ENCODE results near the gene PPFIA3. TPM values are rescaled to one million over a fixed set of nuclear protein-coding genes. Genes with fewer than 3 reads are reported as not detected.
A peak's percentile ranks its signal among the peaks of the same experiment; 100 is the strongest.

PPFIA3 gene
- polyA plus RNA-seq, 2 of the 4 experiments (the other 2 are of a cell fraction): 3.2 to 7.3 TPM

DNA sequence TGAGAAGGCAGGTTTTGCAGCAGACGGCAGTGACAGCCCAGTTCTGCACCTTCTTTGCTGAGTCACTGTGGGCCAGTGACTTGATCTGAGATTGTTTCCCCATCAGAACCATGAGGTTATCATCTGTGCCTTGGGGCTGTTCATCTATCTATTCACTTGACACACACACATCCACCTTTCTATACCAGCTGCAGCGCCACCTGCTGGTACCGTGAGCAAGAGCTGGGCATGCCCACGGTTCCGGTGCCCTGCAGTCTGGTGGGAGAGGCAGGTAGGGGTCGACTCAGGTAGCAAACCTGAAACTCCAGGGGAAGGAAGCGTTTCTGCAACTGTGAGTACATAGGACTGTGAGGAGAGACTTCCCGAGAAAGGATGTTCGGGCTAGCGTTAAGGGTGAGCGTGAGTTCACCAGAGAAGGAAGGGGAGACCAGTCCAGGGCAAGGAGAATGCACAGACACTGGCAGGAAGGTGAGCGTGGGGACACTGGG, 12.7 kb upstream of the PPFIA3 start:
- Histone ChIP-seq H3K9me3 (no peaks in the 10 kb centered on the region), H3K4me2 (no peak overlapping the region), H3K4me1 (peaks cover 18% of the 10 kb centered on the region), H3K4me3 (no peak overlapping the region), H3K27ac (peak overlapping the region in 1 of 2 experiments; percentile 51; a peak in 4 of 6 replicates)
- peak; percentile 63 to 80 for ATAC-seq
- POLR2A ChIA-PET: interaction anchor here (0.6 to 1.7 kb wide), 2 partner anchors 9 to 20 kb away, joined by 3 to 6 read pairs; no protein-coding TSS in a partner anchor
- CTCF ChIA-PET: interaction anchor here (0.6 to 13.2 kb wide), 31 partner anchors 6 to 322 kb away, joined by 3 to 241 read pairs (median 6); partner anchors contain the start of genes GYS1, HRC, LIN7B and PPFIA3
- peak; percentile 88 for FAIRE-seq
- DNase-seq (ENCODE audit: low read depth in 1 of 2, low spot score in 1 of 2): peak; percentile 69 to 87
- WGBS (ENCODE audit: missing lambda C conversion rate): 44% methylated on average over 12 of the region's 12 CpGs
- TF ChIP-seq MAFK (IDR thresholded peaks at IDR 0.05; ENCODE audit: partially characterized antibody): peak; percentile 91
- TF ChIP-seq, protein P1, sequence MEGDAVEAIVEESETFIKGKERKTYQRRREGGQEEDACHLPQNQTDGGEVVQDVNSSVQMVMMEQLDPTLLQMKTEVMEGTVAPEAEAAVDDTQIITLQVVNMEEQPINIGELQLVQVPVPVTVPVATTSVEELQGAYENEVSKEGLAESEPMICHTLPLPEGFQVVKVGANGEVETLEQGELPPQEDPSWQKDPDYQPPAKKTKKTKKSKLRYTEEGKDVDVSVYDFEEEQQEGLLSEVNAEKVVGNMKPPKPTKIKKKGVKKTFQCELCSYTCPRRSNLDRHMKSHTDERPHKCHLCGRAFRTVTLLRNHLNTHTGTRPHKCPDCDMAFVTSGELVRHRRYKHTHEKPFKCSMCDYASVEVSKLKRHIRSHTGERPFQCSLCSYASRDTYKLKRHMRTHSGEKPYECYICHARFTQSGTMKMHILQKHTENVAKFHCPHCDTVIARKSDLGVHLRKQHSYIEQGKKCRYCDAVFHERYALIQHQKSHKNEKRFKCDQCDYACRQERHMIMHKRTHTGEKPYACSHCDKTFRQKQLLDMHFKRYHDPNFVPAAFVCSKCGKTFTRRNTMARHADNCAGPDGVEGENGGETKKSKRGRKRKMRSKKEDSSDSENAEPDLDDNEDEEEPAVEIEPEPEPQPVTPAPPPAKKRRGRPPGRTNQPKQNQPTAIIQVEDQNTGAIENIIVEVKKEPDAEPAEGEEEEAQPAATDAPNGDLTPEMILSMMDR (IDR thresholded peaks at IDR 0.05): peak; percentile 93
- no peak for TF ChIP-seq CBX2 (IDR thresholded peaks at IDR 0.05; ENCODE audit: borderline replicate concordance, low read depth)
- no peak for TF ChIP-seq JUN (IDR thresholded peaks at IDR 0.05)
- TF ChIP-seq SREBF2 (IDR thresholded peaks at IDR 0.05): no peak
- TF ChIP-seq NPAS2 (CRISPR knock-in tag; IDR thresholded peaks at IDR 0.05; ENCODE audit: borderline replicate concordance): no peak
- 0 out of 2 replicates have a peak, but pooled peaks have one; percentile 58 for TF ChIP-seq TP53 (CRISPR knock-in tag; IDR thresholded peaks at IDR 0.05)
- peak; percentile 83 for TF ChIP-seq NFE2L2 (conservative IDR thresholded peaks at IDR 0.05; ENCODE audit: low read length)
- TF ChIP-seq ZC3H11A (IDR thresholded peaks at IDR 0.05): no peak
- TF ChIP-seq, protein P2, sequence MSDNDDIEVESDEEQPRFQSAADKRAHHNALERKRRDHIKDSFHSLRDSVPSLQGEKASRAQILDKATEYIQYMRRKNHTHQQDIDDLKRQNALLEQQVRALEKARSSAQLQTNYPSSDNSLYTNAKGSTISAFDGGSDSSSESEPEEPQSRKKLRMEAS (IDR thresholded peaks at IDR 0.05): peak; percentile 64; the same call in 1 of the 2 replicates
- TF ChIP-seq JUNB (IDR thresholded peaks at IDR 0.05): no peak
- peak; percentile 40 to 45; a peak in 4 of 5 replicates for TF ChIP-seq RAD21 (conservative IDR thresholded peaks at IDR 0.05 in 1 of 2, IDR thresholded peaks at IDR 0.05 in 1 of 2)
- TF ChIP-seq CBX8 (IDR thresholded peaks at IDR 0.05): no peak
- no peak for TF ChIP-seq ZNF302 (CRISPR knock-in tag; IDR thresholded peaks at IDR 0.05)
- TF ChIP-seq CEBPB (IDR thresholded peaks at IDR 0.05): no peak
- TF ChIP-seq EHMT2 (IDR thresholded peaks at IDR 0.05; ENCODE audit: low read depth): no peak
- TF ChIP-seq POLR2A (IDR thresholded peaks at IDR 0.05; ENCODE audit: low read length): no peak
- peak; percentile 60 for TF ChIP-seq SMC3 (IDR thresholded peaks at IDR 0.05)
- TF ChIP-seq, protein P3, sequence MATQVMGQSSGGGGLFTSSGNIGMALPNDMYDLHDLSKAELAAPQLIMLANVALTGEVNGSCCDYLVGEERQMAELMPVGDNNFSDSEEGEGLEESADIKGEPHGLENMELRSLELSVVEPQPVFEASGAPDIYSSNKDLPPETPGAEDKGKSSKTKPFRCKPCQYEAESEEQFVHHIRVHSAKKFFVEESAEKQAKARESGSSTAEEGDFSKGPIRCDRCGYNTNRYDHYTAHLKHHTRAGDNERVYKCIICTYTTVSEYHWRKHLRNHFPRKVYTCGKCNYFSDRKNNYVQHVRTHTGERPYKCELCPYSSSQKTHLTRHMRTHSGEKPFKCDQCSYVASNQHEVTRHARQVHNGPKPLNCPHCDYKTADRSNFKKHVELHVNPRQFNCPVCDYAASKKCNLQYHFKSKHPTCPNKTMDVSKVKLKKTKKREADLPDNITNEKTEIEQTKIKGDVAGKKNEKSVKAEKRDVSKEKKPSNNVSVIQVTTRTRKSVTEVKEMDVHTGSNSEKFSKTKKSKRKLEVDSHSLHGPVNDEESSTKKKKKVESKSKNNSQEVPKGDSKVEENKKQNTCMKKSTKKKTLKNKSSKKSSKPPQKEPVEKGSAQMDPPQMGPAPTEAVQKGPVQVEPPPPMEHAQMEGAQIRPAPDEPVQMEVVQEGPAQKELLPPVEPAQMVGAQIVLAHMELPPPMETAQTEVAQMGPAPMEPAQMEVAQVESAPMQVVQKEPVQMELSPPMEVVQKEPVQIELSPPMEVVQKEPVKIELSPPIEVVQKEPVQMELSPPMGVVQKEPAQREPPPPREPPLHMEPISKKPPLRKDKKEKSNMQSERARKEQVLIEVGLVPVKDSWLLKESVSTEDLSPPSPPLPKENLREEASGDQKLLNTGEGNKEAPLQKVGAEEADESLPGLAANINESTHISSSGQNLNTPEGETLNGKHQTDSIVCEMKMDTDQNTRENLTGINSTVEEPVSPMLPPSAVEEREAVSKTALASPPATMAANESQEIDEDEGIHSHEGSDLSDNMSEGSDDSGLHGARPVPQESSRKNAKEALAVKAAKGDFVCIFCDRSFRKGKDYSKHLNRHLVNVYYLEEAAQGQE (IDR thresholded peaks at IDR 0.05): no peak
- no peak for TF ChIP-seq ZFP36 (IDR thresholded peaks at IDR 0.05; ENCODE audit: borderline replicate concordance, partially characterized antibody)
- TF ChIP-seq KDM1A (IDR thresholded peaks at IDR 0.05; ENCODE audit: low read depth): no peak
